ENCODE data around the gene FOXK1. TPM values are rescaled to one million over a fixed set of nuclear protein-coding genes. Genes with fewer than 3 reads are reported as not detected.

Gene FOXK1
- total and polyA plus RNA-seq, 2 experiments from 2014 or later = 2.3 to 12.7 TPM

DNA sequence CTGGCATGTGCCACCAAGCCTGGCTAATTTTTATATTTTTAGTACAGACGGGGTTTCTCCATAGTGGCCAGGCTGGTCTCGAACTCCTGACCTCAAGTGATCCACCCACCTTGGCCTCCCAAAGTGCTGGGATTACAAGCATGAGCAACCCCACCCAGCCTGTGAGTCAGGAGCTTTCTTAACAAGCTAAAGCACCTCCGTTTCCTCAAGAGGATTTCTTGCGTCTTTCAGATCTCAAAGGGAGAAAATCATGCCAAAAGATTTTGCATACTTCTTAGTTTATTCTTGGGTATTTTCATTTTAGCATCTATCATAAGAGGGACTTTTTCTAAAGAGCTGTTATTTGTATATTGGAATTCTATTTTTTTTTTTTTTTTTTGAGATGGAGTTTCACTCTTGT lies 47.9 kb upstream of the FOXK1 start (continued):
- TF ChIP-seq, protein P1, sequence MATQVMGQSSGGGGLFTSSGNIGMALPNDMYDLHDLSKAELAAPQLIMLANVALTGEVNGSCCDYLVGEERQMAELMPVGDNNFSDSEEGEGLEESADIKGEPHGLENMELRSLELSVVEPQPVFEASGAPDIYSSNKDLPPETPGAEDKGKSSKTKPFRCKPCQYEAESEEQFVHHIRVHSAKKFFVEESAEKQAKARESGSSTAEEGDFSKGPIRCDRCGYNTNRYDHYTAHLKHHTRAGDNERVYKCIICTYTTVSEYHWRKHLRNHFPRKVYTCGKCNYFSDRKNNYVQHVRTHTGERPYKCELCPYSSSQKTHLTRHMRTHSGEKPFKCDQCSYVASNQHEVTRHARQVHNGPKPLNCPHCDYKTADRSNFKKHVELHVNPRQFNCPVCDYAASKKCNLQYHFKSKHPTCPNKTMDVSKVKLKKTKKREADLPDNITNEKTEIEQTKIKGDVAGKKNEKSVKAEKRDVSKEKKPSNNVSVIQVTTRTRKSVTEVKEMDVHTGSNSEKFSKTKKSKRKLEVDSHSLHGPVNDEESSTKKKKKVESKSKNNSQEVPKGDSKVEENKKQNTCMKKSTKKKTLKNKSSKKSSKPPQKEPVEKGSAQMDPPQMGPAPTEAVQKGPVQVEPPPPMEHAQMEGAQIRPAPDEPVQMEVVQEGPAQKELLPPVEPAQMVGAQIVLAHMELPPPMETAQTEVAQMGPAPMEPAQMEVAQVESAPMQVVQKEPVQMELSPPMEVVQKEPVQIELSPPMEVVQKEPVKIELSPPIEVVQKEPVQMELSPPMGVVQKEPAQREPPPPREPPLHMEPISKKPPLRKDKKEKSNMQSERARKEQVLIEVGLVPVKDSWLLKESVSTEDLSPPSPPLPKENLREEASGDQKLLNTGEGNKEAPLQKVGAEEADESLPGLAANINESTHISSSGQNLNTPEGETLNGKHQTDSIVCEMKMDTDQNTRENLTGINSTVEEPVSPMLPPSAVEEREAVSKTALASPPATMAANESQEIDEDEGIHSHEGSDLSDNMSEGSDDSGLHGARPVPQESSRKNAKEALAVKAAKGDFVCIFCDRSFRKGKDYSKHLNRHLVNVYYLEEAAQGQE (IDR thresholded peaks at IDR 0.05; ENCODE audit: unreplicated experiment) = no peak
- TF ChIP-seq EZH2 (IDR thresholded peaks at IDR 0.05; ENCODE audit: low read depth, unreplicated experiment) (no peak), JUNB (IDR thresholded peaks at IDR 0.05; ENCODE audit: unreplicated experiment) (no peak), ZNF114 (CRISPR knock-in tag; IDR thresholded peaks at IDR 0.05) (no peak), CREB1 (CRISPR knock-in tag; IDR thresholded peaks at IDR 0.05; ENCODE audit: low read depth) (no peak)

DNA sequence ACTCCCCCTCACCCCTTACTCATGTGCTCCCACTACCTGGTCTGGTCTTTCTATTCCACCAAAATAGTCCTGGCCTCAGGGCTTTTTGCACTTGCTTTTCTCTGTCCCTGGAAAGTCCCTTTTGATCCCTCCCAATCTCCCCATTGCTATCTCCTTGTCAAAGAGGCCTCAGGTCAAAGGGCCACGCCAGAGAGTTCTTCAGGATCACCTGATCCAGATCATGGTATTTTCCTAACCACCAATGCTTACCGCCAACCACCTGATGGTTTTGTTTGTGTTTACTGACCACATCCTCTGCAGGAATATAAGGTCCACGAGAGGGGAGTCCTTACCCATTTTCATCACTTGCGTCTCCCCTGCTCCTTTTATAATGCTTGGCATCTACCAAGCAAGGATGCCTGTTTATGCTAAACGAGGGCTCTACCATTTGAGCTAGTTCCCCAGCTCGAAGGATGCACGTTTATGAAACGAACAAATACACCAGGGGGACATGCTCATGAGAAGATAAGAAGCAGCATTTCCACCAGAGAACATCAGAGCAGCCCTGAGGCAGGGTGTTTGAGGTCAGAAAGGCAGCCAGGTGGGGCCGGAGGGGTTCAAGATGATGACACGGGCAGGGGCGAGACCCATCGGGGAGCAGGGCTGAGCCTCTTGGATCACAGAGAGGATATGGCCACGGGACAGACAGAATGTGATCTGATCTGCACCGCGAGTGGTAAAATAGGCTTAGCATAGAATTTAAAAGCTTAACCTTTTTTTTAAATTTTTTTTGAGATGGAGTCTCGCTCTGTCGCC lies 43.1 kb upstream of the FOXK1 start:
- no peak overlapping the region for H2AFZ ChIP-seq
- peaks cover 29% of the 10 kb centered on the region for H3K9me3 Mint-ChIP-seq
- H3K4me1 Mint-ChIP-seq = no peaks in the 10 kb centered on the region; the same call in 2 of the 3 replicates
- H3K4me3 Mint-ChIP-seq = no peak overlapping the region
- DNase-seq (ENCODE audit: low spot score) = no peak
- no peak overlapping the region for H3K4me2 ChIP-seq
- TF ChIP-seq JUNB (IDR thresholded peaks at IDR 0.05; ENCODE audit: unreplicated experiment) = no peak
- TF ChIP-seq, protein P2, sequence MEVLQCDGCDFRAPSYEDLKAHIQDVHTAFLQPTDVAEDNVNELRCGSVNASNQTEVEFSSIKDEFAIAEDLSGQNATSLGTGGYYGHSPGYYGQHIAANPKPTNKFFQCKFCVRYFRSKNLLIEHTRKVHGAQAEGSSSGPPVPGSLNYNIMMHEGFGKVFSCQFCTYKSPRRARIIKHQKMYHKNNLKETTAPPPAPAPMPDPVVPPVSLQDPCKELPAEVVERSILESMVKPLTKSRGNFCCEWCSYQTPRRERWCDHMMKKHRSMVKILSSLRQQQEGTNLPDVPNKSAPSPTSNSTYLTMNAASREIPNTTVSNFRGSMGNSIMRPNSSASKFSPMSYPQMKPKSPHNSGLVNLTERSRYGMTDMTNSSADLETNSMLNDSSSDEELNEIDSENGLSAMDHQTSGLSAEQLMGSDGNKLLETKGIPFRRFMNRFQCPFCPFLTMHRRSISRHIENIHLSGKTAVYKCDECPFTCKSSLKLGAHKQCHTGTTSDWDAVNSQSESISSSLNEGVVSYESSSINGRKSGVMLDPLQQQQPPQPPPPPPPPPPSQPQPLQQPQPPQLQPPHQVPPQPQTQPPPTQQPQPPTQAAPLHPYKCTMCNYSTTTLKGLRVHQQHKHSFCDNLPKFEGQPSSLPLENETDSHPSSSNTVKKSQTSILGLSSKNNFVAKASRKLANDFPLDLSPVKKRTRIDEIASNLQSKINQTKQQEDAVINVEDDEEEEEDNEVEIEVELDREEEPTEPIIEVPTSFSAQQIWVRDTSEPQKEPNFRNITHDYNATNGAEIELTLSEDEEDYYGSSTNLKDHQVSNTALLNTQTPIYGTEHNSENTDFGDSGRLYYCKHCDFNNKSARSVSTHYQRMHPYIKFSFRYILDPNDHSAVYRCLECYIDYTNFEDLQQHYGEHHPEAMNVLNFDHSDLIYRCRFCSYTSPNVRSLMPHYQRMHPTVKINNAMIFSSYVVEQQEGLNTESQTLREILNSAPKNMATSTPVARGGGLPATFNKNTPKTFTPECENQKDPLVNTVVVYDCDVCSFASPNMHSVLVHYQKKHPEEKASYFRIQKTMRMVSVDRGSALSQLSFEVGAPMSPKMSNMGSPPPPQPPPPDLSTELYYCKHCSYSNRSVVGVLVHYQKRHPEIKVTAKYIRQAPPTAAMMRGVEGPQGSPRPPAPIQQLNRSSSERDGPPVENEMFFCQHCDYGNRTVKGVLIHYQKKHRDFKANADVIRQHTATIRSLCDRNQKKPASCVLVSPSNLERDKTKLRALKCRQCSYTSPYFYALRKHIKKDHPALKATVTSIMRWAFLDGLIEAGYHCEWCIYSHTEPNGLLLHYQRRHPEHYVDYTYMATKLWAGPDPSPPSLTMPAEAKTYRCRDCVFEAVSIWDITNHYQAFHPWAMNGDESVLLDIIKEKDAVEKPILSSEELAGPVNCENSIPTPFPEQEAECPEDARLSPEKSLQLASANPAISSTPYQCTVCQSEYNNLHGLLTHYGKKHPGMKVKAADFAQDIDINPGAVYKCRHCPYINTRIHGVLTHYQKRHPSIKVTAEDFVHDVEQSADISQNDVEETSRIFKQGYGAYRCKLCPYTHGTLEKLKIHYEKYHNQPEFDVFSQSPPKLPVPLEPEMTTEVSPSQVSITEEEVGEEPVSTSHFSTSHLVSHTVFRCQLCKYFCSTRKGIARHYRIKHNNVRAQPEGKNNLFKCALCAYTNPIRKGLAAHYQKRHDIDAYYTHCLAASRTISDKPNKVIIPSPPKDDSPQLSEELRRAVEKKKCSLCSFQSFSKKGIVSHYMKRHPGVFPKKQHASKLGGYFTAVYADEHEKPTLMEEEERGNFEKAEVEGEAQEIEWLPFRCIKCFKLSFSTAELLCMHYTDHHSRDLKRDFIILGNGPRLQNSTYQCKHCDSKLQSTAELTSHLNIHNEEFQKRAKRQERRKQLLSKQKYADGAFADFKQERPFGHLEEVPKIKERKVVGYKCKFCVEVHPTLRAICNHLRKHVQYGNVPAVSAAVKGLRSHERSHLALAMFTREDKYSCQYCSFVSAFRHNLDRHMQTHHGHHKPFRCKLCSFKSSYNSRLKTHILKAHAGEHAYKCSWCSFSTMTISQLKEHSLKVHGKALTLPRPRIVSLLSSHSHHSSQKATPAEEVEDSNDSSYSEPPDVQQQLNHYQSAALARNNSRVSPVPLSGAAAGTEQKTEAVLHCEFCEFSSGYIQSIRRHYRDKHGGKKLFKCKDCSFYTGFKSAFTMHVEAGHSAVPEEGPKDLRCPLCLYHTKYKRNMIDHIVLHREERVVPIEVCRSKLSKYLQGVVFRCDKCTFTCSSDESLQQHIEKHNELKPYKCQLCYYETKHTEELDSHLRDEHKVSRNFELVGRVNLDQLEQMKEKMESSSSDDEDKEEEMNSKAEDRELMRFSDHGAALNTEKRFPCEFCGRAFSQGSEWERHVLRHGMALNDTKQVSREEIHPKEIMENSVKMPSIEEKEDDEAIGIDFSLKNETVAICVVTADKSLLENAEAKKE (CRISPR knock-in tag; IDR thresholded peaks at IDR 0.05) = no peak
- no peaks in the 10 kb centered on the region for H3K79me2 ChIP-seq (replicated peaks; ENCODE audit: insufficient read depth)
- peaks cover 7% of the 10 kb centered on the region for H3K9me2 ChIP-seq (ENCODE audit: insufficient read depth)
- no peaks in the 10 kb centered on the region for H4K20me1 ChIP-seq (replicated peaks; ENCODE audit: insufficient read depth)
- ATAC-seq = no peak
- peaks cover 9% of the 10 kb centered on the region for H3K27me3 ChIP-seq (ENCODE audit: insufficient read depth)
- no peaks in the 10 kb centered on the region for H3K36me3 ChIP-seq (ENCODE audit: insufficient read depth)
- no peaks in the 10 kb centered on the region for H3F3A ChIP-seq (replicated peaks; ENCODE audit: low read depth)
- H3K4me3 ChIP-seq = no peak overlapping the region
- H3K27ac ChIP-seq (ENCODE audit: low read depth) = no peak overlapping the region
- H3K36me3 Mint-ChIP-seq (ENCODE audit: low read depth) = peaks cover 10% of the 10 kb centered on the region
- no peak overlapping the region for H3K27ac Mint-ChIP-seq
- no peaks in the 10 kb centered on the region for H3K4me1 ChIP-seq (ENCODE audit: insufficient read depth)
- peaks cover 10% of the 10 kb centered on the region for H3K27me3 Mint-ChIP-seq (ENCODE audit: insufficient read depth, low read depth, poor library complexity)
